Measurements from ENCODE around the gene FCER2.

The FCER2 gene

DNA sequence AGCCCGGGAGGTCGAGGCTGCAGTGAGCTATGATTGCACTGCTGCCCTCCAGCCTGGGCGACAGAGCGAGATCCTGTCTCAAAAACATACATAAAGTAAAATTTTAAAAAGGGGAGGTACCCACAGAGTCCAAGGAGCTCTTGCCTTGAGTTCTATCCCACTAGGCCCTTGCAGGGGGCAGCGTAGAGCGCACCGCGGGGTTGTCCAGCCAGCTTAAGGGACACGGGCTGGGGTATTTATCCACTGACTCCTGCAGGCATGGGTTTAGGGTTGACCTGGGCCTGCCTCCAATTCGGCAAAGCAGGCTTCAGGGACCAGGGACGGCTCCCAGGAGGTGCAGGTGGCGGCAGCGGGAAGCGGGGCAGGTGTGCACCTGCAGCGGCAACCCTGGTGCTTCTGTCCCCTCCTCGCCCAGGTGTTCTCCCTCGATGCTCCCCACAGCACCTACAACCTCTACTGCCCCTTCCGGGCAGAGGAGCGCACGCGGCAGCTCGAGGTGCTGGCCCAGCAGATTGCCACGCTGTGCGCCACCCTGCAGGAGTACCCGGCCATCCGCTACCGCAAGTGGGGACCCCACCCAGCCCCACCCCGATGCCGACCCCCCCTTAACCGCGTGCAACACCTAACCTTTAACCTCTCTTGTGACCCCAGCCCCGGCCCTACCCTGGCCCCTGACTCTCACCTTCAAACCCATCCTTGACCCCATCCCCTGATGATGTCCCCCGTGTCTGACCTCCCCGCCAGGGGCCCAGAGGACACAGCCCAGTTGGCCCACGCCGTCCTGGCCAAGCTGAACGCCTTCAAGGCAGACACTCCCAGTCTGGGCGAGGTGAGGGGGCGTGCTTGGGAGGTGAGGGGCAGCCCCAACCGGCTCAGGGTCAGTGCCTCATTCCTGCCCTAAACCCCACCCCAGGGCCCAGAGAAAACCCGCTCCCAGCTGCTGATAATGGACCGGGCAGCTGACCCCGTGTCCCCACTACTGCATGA lies 60.3 kb downstream of the FCER2 start:
- TF ChIP-seq TAF1 (IDR thresholded peaks at IDR 0.05; ENCODE audit: borderline replicate concordance, insufficient read depth, low read length) (no peak), POLR2AphosphoS5 (IDR thresholded peaks at IDR 0.05; ENCODE audit: low read depth, low read length) (no peak), SIN3A (IDR thresholded peaks at IDR 0.05; ENCODE audit: borderline replicate concordance, insufficient read depth, low read length) (no peak), FOXP2 (optimal IDR thresholded peaks at IDR 0.05; ENCODE audit: borderline replicate concordance, extremely low read depth, extremely low read length, insufficient read depth) (no peak)
- TF ChIP-seq, protein P1, sequence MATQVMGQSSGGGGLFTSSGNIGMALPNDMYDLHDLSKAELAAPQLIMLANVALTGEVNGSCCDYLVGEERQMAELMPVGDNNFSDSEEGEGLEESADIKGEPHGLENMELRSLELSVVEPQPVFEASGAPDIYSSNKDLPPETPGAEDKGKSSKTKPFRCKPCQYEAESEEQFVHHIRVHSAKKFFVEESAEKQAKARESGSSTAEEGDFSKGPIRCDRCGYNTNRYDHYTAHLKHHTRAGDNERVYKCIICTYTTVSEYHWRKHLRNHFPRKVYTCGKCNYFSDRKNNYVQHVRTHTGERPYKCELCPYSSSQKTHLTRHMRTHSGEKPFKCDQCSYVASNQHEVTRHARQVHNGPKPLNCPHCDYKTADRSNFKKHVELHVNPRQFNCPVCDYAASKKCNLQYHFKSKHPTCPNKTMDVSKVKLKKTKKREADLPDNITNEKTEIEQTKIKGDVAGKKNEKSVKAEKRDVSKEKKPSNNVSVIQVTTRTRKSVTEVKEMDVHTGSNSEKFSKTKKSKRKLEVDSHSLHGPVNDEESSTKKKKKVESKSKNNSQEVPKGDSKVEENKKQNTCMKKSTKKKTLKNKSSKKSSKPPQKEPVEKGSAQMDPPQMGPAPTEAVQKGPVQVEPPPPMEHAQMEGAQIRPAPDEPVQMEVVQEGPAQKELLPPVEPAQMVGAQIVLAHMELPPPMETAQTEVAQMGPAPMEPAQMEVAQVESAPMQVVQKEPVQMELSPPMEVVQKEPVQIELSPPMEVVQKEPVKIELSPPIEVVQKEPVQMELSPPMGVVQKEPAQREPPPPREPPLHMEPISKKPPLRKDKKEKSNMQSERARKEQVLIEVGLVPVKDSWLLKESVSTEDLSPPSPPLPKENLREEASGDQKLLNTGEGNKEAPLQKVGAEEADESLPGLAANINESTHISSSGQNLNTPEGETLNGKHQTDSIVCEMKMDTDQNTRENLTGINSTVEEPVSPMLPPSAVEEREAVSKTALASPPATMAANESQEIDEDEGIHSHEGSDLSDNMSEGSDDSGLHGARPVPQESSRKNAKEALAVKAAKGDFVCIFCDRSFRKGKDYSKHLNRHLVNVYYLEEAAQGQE (IDR thresholded peaks at IDR 0.05; ENCODE audit: insufficient read depth in 1 of 2, low read depth in 2 of 2, low read length in 2 of 2): no peak

DNA sequence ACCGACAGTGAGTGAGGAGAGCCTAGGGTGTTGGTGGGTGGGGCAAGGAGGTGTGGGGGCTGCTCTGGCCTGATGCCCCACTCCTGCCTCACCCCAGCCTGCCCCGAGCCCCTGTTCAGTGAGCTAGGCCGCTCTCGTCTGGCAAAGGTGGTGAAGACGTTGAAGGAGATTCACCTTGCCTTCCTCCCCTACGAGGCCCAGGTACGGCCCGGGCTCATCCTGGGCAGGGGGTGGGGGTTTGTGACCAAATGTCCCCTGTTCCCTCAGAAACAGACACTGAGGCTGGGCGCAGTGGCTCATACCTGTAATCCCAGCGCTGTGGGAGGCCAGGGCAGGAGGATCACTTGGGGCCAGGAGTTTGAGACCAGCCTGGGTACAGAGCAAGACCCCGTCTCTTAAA lies 61.1 kb downstream of the FCER2 start:
- TF ChIP-seq TAF1 (IDR thresholded peaks at IDR 0.05; ENCODE audit: borderline replicate concordance, insufficient read depth, low read length): no peak

DNA sequence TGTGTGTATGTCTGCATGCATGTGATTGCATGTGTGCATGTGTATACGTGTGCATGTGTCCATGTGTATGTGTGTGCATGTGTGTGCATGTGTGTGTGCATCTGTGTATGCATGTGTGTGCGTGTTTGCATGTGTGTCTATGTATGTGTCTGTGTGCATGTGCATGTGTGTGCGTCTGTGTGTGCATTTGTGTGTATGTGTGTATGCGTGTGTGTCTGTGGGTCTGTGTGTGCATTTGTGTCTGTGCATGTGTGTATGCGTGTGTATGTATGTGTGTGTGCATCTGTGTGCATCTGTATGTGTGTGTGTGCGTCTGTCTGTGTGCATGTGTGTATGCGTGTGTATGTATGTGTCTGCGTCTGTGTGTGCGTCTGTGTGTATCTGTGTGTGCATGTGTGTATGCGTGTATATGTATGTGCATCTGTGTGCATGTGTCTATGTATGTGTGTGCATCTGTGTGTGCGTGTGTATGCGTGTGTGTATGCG lies 62.0 kb downstream of the FCER2 start:
- TF ChIP-seq, protein P1 (IDR thresholded peaks at IDR 0.05; ENCODE audit: insufficient read depth in 1 of 2, low read depth in 2 of 2, low read length in 2 of 2): no peak
- TF ChIP-seq FOXP2 (optimal IDR thresholded peaks at IDR 0.05; ENCODE audit: borderline replicate concordance, extremely low read depth, extremely low read length, insufficient read depth) (no peak), POLR2AphosphoS5 (IDR thresholded peaks at IDR 0.05; ENCODE audit: low read depth, low read length) (no peak), SIN3A (IDR thresholded peaks at IDR 0.05; ENCODE audit: borderline replicate concordance, insufficient read depth, low read length) (no peak), TAF1 (IDR thresholded peaks at IDR 0.05; ENCODE audit: borderline replicate concordance, insufficient read depth, low read length) (no peak)

DNA sequence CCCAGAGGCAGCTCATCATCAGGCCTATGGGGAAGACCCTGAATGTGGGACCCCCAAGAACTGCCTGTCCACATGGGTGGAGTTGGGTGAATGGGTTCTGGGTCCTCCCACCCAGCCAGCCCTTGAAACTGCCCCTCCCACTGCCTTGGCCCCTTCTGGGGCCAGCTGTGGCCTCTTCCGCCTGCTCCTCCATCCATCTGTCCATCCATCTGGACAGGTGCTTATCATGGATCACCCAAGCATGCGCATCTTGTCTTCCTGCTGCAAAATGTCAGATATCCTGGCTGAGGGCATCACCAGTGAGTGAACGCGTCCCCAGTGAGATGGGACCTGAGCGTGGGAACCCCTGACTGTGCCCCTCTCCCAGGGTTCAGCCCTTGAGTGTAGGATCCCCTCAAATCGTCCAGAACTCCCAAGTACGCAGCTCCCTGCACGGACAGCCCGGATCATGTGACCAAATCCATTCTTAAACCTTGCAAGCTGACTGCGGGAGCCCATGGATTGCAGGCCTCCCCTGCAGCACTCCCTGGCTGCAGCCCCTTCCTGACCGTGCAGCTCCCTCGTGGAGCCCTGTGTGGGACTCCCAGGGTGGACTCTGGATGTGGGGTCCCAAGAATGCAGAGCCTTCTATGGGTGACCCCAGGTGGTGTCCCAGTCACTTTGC lies 63.0 kb downstream of the FCER2 start:
- TF ChIP-seq TAF1 (IDR thresholded peaks at IDR 0.05; ENCODE audit: borderline replicate concordance, insufficient read depth, low read length): no peak
- TF ChIP-seq, protein P1 (IDR thresholded peaks at IDR 0.05; ENCODE audit: insufficient read depth in 1 of 2, low read depth in 2 of 2, low read length in 2 of 2): no peak
- no peak for TF ChIP-seq FOXP2 (optimal IDR thresholded peaks at IDR 0.05; ENCODE audit: borderline replicate concordance, extremely low read depth, extremely low read length, insufficient read depth)
- no peak for TF ChIP-seq SIN3A (IDR thresholded peaks at IDR 0.05; ENCODE audit: borderline replicate concordance, insufficient read depth, low read length)
- TF ChIP-seq POLR2AphosphoS5 (IDR thresholded peaks at IDR 0.05; ENCODE audit: low read depth, low read length): no peak

Data from PFSK-1 (cell line).